Testis (tissue), 3 donors: ENCODE measurements around the gene SFTPB. TPM values are rescaled to one million over a fixed set of nuclear protein-coding genes. Genes with fewer than 3 reads are reported as not detected.
A peak's percentile ranks its signal among the peaks of the same experiment; 100 is the strongest.

Experiments
- DNase-seq: peaks from one replicate; pipeline ENCODE4 v3.0.0-alpha.2; 2019
- H3K27ac ChIP-seq, 2 donors: fragments of 200-600 bp; sonication (generic); one replicate each; pipeline ENCODE4 v1.5.1; 2019
- H3K27me3 ChIP-seq: fragments of 200-600 bp; sonication (generic); one replicate; pipeline ENCODE4 v1.5.1; 2019
- H3K36me3 ChIP-seq: fragments of 200-600 bp; sonication (generic); one replicate; pipeline ENCODE4 v1.5.1; 2017; ENCODE audit warnings: low read depth; ENCODE audit errors: missing control alignments
- H3K4me1 ChIP-seq: fragments of 200-600 bp; sonication (generic); one replicate; pipeline ENCODE4 v1.5.1; 2019
- H3K4me3 ChIP-seq, 2 donors: fragments of 200-600 bp; sonication (generic); one replicate each; pipeline ENCODE4 v1.5.1; 2017 to 2019
- H3K9me3 ChIP-seq: fragments of 200-600 bp; sonication (generic); one replicate; pipeline ENCODE4 v1.5.1; 2017
- POLR2A ChIP-seq: fragments of 450-650 bp; IDR thresholded peaks from one replicate; pipeline ENCODE4 v1.6.1; 2017; ENCODE audit warnings: antibody characterized with exemption, mild to moderate bottlenecking, moderate library complexity
- WGBS, 2 donors: methylation state at CpG; one replicate each; pipeline ENCODE4 v1.1.5; 2018; 5-methylcytosine and 5-hydroxymethylcytosine counted together
- intact Hi-C: fragments of 100-400 bp; cut with DNase I; formaldehyde crosslinking; loops from one replicate; pipeline ENCODE4 v1.15.1; 2023; ENCODE audit warnings: low total_unique reads
- polyA plus RNA-seq: library from polyadenylated mRNA; stranded (reverse); fragments of 350-450 nt; fragmentation: Illumina TruSeq; extraction: RNeasy Lipid Tissue Mini Kit (QIAGEN cat#74804); gene quantifications from one replicate; pipeline ENCODE4 v1.2.3, GENCODE V29; 2014; ENCODE audit warnings: low read depth, low replicate concordance; ENCODE audit not compliant: insufficient read depth
- total RNA-seq, 2 donors: library from RNA; depleted of rRNA; stranded (reverse); fragments of >200 nt; gene quantifications; one replicate each; pipeline ENCODE4 v1.2.3, GENCODE V29; 2016
- TF ChIP-seq, protein P1 (sequence below), 3 experiments: fragments of 450-650 bp in 2 of 3; fragments of 200-600 bp in 1 of 3; sonication (generic) in 1 of 3; IDR thresholded peaks; one replicate each; pipeline ENCODE4 v1.5.1; 2016 to 2019; ENCODE audit warnings: antibody characterized with exemption in 3 of 3, mild to moderate bottlenecking in 2 of 3, moderate library complexity in 1 of 3

The SFTPB gene
- total and polyA plus RNA-seq, 3 donors from 2014 or later, result 0.25 to 0.36 TPM; not detected in 1

DNA sequence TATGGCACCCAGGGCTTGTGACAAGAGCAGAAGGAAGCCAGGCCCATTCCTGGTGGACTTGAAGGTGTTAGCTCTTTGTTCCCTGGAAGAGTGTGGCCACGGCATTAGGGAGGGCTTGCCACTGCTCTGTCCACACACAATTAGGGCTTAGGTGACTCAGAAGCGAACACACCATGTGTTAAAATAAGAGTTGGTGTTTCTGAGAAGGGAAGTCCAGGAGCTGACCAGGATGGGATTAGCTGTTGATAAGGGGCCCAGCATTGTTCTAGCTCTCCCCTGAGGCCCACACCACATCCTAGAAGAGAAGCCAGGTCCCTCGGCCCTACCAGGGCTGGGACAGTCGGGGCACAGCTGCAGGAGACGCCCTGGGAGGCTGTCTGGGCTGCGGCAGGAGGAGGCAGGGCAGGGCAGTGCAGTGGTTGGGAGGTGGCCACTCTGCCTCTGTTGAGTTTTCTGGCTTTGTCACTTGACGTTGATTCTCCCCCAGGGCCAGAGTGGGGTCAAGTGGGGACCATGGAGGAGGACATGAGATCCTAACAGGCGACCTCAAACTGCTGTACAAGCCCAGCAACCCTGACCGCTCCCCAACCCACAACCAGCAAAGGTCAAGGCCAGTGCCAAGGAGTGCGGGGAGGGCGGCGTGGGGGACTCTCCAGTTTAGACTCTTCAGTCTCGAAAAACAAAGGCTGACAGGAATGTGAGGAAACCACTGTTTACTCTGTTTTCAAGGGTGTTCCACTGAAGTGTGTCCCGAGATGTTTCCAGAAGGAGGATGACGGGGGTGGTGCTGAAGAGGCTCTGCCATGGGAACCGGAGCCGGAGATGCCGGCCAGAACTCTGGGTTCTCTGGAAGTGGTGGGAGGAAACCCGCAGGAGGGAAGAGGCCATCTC lies 42.9 kb upstream of the SFTPB start:
- peak; percentile 81 for DNase-seq
- Histone ChIP-seq H3K4me3 (no peak overlapping the region), H3K27me3 (no peaks in the 10 kb centered on the region), H3K27ac (peak overlapping the region; percentile 79 to 87), H3K4me1 (peaks cover 50% of the 10 kb centered on the region), H3K36me3 (no peaks in the 10 kb centered on the region), H3K9me3 (no peaks in the 10 kb centered on the region)
- WGBS, 2 donors, result 29 to 39% methylated on average over 13 to 19 of the region's 19 CpGs
- TF ChIP-seq POLR2A, result no peak
- intact Hi-C loops, result no loop called here

DNA sequence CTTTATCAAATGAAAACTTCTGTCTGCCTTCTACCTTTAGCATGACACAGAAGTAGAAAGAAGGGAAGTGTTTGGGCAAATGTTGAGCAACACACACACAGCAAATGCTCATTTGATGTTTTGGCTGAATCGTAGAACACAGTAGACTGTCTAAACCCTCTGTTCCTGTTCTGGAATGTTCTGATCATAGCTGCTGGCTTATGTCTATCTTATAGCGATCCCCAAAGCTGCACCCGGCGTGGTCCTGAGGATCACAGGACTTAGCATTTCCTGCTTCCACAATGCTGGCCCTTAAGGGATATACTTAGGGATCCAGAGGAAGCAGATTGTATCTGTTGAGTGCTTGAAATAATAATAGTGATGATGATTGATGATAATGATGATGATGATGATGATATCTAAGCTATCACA lies 41.4 kb upstream of the SFTPB start:
- WGBS, 2 donors, result 59 to 67% methylated on average over 4 of the region's 4 CpGs
- intact Hi-C loops, result no loop called here
- Histone ChIP-seq H3K4me1 (peaks cover 50% of the 10 kb centered on the region), H3K36me3 (no peaks in the 10 kb centered on the region), H3K27ac (peak overlapping the region; percentile 79 to 87), H3K4me3 (no peak overlapping the region), H3K9me3 (no peaks in the 10 kb centered on the region), H3K27me3 (no peaks in the 10 kb centered on the region)
- TF ChIP-seq, protein P1, sequence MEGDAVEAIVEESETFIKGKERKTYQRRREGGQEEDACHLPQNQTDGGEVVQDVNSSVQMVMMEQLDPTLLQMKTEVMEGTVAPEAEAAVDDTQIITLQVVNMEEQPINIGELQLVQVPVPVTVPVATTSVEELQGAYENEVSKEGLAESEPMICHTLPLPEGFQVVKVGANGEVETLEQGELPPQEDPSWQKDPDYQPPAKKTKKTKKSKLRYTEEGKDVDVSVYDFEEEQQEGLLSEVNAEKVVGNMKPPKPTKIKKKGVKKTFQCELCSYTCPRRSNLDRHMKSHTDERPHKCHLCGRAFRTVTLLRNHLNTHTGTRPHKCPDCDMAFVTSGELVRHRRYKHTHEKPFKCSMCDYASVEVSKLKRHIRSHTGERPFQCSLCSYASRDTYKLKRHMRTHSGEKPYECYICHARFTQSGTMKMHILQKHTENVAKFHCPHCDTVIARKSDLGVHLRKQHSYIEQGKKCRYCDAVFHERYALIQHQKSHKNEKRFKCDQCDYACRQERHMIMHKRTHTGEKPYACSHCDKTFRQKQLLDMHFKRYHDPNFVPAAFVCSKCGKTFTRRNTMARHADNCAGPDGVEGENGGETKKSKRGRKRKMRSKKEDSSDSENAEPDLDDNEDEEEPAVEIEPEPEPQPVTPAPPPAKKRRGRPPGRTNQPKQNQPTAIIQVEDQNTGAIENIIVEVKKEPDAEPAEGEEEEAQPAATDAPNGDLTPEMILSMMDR (IDR thresholded peaks at IDR 0.05), result no peak
- no peak for TF ChIP-seq POLR2A
- no peak for DNase-seq

DNA sequence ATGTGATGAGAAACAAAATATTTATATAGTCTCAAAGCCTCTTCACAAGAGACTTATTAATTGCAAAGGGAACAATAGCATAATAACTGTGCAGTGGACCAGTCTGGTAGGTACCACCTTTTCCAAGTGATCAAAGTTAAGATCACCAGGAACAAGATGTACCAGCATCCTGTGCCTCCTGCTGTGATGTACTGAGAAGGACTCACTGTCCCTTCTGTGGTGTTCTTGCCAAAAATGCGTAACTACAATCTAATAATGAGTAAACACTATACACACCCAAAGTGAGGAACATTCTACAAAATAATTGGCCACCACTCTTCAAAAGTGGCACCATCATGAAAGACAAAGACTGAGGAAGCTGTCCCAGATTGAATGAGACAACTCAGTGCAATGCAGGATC lies 40.6 kb upstream of the SFTPB start:
- 21 to 30% methylated on average over 1 of the region's 1 CpG for WGBS, 2 donors
- TF ChIP-seq POLR2A, result no peak
- TF ChIP-seq, protein P1 (IDR thresholded peaks at IDR 0.05), result no peak
- intact Hi-C loops, result no loop called here
- Histone ChIP-seq H3K4me3 (no peak overlapping the region), H3K9me3 (no peaks in the 10 kb centered on the region), H3K36me3 (no peaks in the 10 kb centered on the region), H3K27me3 (no peaks in the 10 kb centered on the region), H3K4me1 (peaks cover 50% of the 10 kb centered on the region), H3K27ac (peak overlapping the region in 1 of 2 donors; percentile 87)
- no peak for DNase-seq

- Histone ChIP-seq H3K36me3 (no peaks in the 10 kb centered on the region), H3K4me3 (no peak overlapping the region), H3K27ac (peak overlapping the region in 1 of 2 donors; percentile 14), H3K9me3 (no peaks in the 10 kb centered on the region), H3K27me3 (no peaks in the 10 kb centered on the region), H3K4me1 (peaks cover 36% of the 10 kb centered on the region)
- 1 to 2% methylated on average over 10 of the region's 10 CpGs for WGBS, 2 donors
- DNase-seq, result peak; percentile 86
- intact Hi-C loops, result no loop called here
- no peak for TF ChIP-seq POLR2A
- TF ChIP-seq, protein P1 (IDR thresholded peaks at IDR 0.05), result peak; percentile 78 to 91 (median 90)
Observed at GRCh38 chr2:85707304-85707703, 39.3 kb upstream of the SFTPB start.

DNA sequence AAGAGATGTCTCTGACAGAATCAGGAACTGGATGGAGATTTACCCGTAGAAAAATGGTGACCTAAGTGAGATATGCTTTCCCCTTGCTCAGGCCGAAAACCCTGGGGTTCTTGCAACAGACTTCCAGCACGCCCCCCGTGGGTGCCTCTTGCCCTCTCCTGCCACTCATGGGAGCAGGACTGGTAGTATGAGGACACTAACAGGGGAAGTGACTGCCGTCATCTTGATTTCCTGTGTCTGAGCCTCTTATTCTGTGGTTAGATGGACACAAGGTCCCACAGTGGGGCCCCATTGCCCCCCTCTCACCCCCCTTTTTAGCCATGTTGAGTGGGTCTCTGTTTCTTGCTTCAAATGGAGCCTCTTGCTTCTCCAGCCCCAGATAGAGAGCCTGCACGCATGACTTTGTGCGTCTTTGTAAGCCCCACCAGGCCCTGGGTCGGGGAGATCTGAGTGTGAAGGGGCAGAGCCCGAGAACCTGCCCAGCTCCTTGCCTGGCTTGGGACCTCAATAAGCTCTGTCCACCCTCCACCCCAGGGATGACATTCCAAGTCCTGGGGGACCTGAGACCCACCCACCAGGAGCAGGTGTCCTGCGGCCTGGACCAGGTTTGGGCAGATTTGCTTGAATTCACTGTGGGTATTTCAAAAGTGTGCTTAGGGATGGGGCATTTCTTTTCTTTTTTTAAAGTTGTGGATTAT lies 38.7 kb upstream of the SFTPB start:
- DNase-seq, result no peak
- intact Hi-C loops, result no loop called here
- no peaks in the 10 kb centered on the region for H3K9me3 ChIP-seq
- no peak for TF ChIP-seq POLR2A
- TF ChIP-seq, protein P1 (IDR thresholded peaks at IDR 0.05), result no peak
- WGBS, 2 donors, result 77 to 82% methylated on average over 10 of the region's 10 CpGs
- no peaks in the 10 kb centered on the region for H3K27me3 ChIP-seq
- H3K27ac ChIP-seq, result peak overlapping the region; percentile 14 to 34
- no peak overlapping the region for H3K4me3 ChIP-seq
- no peaks in the 10 kb centered on the region for H3K36me3 ChIP-seq
- peaks cover 32% of the 10 kb centered on the region for H3K4me1 ChIP-seq
